Measurements from ENCODE around the gene LETMD1. TPM values are rescaled to one million over a fixed set of nuclear protein-coding genes. Genes with fewer than 3 reads are reported as not detected.
A peak's percentile ranks its signal among the peaks of the same experiment; 100 is the strongest.

Gene LETMD1
- total RNA-seq, 1 donor from 2014 or later: 17.0 TPM

- intact Hi-C loops (cut with DNase I): no loop called here
- ATAC-seq (no peak), DNase-seq (ENCODE audit: missing footprints) (no peak)
These were observed 24.3 kb upstream of the LETMD1 start for GRCh38 chr12:51023625-51024382.

DNA sequence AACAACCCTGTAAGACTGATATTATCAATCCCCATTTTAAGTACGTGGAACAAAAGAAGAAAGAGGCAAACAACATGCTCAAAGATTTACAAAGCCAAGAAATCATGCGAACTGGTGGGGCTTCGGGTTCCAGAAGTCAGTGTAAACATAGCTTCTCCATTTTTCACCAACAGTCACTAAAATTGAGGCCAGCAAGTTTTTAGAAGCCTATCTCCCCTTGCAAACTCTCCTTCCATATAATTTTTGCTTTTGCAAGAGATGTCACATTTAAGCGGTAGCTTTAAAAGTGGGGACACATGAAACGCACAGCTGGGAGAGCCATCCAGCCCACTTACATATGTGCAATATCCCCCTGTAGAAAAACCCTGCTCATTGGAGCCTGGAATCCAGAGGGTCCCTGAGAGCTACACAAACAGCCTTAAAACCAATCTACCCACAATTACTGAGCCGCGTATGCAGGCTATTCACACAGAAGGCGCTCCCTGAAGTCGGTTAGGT, 22.7 kb upstream of the LETMD1 start:
- ATAC-seq (no peak), DNase-seq (ENCODE audit: missing footprints) (no peak)
- intact Hi-C loops (cut with DNase I): no loop called here

DNA sequence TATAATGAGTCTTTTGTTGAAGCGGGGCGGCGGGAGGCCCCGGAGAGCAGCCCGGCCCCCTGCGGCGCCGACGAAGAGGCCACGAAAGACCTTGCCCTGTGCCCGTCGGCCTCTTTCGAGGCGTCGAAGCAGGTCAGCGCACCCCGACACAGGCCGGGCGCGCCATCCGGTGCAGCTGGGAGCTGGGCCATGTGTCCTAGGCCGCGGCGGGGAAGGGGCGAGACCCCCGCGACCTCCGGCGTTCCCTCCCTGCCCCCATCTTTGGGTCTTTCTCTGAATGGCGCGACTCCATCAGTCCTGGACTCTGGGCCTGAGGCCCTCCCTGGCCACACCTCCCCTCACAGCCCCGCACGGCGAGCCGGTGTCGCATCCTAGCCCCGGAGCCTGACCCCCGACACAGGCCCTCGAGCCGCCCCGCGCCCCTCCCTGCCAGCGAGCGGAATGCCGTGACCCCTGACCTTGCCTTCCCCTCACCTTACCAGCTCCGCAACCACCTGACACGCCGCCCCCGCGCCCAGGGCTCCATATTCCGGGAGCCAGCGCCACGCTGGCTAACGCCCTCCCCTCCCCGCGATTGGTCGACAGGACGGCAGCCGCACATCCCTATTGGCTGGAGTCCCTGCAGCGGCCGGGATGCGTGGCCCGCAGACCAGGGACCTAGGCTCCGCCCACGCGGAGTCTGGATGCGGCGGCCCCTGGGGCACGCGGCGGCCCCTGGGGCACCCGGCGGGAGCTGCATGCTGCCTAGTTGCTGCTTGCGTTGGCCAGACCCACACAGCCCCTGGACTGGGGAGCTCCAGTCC, 22.1 kb upstream of the LETMD1 start, which contains the start of gene SLC11A2:
Gene SLC11A2, minus strand, starts transcription at position 549 of the 803 bp plus-strand sequence. CDS start 15,656 bp downstream, outside the sequence.
- DNase-seq (ENCODE audit: missing footprints) (peak; percentile 97), ATAC-seq (peak; percentile 98)
- intact Hi-C loops (cut with DNase I): no loop called here

GRCh38 chr12:51027342-51027835, 20.7 kb upstream of the LETMD1 start:
- DNase-seq (ENCODE audit: missing footprints) (no peak), ATAC-seq (no peak)
- intact Hi-C loops (cut with DNase I): no loop called here

DNA sequence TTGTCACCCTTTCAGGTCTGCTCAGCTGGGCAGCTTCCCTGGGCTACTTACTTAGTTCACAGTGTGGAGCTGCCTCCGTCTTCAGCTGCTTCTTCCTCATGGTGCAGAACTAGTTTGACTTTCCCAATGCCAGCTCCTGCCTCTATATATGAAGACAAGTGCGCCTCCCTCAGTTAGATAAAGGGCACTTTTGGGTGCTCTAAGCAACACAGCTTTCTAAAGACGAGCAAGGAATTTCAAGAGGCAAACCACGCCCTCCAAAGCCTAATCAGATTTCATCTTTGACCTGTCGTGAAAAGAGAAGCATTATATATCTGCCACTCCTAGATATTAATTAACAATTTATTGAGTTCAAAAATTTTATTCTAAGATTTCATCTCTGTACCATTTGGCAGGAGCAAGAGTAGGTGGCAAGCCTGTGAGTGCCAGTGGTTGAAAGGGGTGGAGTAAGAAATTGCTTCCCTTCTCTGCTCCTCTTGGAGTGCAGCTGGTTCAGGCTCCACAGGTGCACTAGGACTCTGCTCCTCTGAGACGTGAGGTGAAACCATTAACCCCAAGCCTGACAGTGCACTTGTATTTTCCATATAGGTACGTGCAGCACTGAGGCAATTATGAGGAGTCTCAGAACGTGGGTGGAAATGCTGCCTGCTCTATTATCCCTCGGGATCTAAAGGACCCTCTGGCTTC, 19.9 kb upstream of the LETMD1 start:
- DNase-seq (ENCODE audit: missing footprints): no peak
- intact Hi-C loops (cut with DNase I): no loop called here
- no peak for ATAC-seq

GRCh38 chr12:51028813-51029150, 19.3 kb upstream of the LETMD1 start:
- ATAC-seq (no peak), DNase-seq (ENCODE audit: missing footprints) (no peak)
- intact Hi-C loops (cut with DNase I): no loop called here

- intact Hi-C loops (cut with DNase I): no loop called here
- DNase-seq (ENCODE audit: missing footprints): no peak
- no peak for ATAC-seq
These were observed 15.1 kb upstream of the LETMD1 start for GRCh38 chr12:51033048-51033447.

DNA sequence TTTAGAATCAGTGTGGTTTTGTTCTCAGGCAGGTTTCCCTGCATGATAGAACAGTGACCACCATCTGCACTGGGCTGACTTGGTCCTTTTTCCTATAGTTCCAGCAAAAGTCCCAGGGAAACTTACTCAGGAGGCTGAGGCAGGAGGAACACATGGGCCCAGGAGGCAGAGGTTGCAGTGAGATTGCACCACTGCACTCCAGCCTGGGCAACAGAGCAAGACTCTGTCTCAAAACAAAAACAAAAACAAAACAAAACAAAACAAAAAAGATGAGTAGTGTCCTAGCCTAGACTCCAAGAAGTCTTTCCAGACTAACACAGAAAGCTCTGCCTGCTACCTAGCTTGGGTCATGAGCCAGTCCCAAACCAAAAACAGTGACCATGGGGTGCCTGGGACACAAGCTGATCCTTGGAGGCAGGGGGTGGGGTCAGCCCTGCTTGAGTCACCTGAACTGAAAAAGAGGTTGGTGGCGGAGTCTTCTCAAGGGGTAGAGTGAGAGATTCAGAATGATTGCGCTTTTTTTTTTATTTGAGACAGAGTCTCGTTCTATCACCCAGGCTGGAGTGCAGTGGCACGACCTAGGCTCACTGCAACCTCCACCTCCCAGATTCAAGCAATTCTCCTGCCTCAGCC, 14.6 kb upstream of the LETMD1 start:
- DNase-seq (ENCODE audit: missing footprints): no peak
- no peak for ATAC-seq
- intact Hi-C loops (cut with DNase I): no loop called here

- intact Hi-C loops (cut with DNase I): no loop called here
- DNase-seq (ENCODE audit: missing footprints) (no peak), ATAC-seq (no peak)
These were observed 11.8 kb upstream of the LETMD1 start for GRCh38 chr12:51036279-51036678.

DNA sequence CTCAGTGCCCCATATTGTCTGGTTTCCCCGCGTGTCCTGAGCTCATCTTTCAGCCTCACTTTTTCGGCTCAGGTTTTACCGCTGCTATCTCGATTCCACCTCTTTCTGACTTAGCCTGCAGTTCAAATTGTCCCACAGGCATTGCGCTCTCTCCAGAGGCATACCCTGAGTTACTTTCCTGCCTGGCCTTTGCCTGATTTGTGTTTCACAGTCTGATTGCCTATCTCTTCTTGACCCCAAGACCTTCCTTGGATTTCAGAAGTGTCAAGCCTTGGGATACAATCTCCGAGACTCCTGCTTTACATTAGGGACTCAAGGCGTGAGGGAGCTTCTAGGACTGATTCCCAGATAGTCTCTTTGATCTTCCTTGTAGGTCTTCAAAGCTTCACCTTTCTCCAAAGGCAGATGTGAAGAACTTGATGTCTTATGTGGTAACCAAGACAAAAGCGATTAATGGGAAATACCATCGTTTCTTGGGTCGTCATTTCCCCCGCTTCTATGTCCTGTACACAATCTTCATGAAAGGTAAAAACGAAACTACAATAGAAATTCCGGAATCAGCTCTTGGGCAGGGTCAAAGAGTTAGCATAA, 629 bp downstream of the LETMD1 start:
- ATAC-seq (no peak), DNase-seq (ENCODE audit: missing footprints) (no peak)

DNA sequence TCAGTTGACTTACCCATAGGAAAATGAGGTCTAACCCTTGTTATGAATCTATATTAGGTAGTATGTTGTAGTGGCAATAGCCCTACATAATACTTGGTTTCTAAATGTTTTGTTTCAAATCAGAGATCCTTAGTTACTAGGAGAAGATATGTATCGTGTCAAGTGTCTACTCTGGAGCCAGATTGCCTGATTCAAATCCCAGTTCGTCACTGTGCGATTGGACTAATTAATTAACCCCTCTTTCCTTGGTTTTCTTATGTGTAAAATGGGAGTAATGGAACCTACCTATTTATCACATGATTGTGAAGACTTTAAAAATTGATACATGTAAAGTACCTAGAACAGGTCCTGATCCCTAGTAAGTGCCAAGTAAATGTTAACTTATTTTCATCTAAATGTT, 1.4 kb downstream of the LETMD1 start:
- DNase-seq (ENCODE audit: missing footprints): no peak
- intact Hi-C loops (cut with DNase I): loop anchor here (2.0 to 10.0 kb wide), 3 partner anchors 33 to 905 kb away; partner anchors contain the start of genes ACVR1B, CSRNP2 and DAZAP2
- no peak for ATAC-seq

More for the DNA sequence above, 629 bp downstream of the LETMD1 start:
- intact Hi-C loops (cut with DNase I): loop anchor here (1.0 to 10.0 kb wide), 4 partner anchors 34 to 906 kb away; partner anchors contain the start of genes ACVR1B, CSRNP2 and DAZAP2

DNA sequence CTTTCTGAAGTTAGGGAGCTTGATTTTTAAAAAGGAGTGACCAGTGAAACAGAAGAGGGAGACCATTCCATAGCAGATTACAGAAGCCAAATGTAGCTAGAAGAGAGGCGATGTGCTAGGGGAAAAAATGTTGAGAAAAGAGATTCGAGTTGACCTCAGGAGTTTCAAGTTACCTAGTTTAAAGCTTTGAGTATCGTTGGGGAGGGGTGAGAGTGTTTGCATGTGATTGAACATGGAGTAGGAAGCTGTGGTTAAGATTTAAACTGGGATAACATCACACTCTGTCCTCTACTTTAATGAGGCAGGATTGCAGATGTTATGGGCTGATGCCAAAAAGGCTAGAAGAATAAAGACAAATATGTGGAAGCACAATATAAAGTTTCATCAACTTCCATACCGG, 3.7 kb downstream of the LETMD1 start:
- intact Hi-C loops (cut with DNase I): no loop called here
- no peak for ATAC-seq

GRCh38 chr12:51055060-51055459, 6.9 kb downstream of the LETMD1 start:
- ATAC-seq (no peak), DNase-seq (ENCODE audit: missing footprints) (no peak)
- intact Hi-C loops (cut with DNase I): no loop called here

More for the DNA sequence above, 3.7 kb downstream of the LETMD1 start:
- DNase-seq (ENCODE audit: missing footprints): no peak

DNA sequence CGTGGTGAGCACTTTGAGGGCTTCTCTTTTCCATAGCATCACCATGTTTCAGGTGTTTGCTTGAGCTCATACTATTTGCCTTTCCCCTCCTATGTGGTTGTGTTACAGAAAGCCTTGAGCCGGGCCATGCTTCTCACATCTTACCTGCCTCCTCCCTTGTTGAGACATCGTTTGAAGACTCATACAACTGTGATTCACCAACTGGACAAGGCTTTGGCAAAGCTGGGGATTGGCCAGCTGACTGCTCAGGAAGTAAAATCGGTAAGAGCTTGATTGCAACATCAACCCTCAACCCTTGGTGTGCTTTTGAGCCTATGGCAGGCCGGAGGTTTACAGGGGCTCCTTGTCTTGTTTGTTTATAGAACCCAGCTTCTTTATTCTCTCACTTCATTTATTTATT, 8.1 kb downstream of the LETMD1 start:
- DNase-seq (ENCODE audit: missing footprints) (no peak), ATAC-seq (no peak)
- intact Hi-C loops (cut with DNase I): no loop called here

DNA sequence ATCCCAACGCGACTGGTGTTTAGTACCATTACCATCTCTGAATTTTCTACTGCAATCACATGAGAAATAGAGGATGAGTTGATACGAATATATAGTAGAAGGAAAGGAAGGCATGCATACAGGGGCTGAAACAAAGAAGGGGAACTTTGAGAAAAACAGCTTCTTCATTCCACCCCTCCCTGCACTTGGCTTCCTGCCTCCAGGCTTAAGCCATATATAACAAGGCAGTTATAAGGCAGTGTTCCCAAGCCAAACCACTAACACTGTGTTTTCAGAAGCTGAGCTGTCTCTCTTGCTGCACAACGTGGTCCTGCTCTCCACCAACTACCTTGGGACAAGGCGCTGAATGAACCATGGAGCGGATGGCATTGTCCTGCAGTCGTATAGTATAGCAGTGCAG, 11.0 kb downstream of the LETMD1 start:
- ATAC-seq (peak; percentile 4), DNase-seq (ENCODE audit: missing footprints) (no peak)
- intact Hi-C loops (cut with DNase I): no loop called here

DNA sequence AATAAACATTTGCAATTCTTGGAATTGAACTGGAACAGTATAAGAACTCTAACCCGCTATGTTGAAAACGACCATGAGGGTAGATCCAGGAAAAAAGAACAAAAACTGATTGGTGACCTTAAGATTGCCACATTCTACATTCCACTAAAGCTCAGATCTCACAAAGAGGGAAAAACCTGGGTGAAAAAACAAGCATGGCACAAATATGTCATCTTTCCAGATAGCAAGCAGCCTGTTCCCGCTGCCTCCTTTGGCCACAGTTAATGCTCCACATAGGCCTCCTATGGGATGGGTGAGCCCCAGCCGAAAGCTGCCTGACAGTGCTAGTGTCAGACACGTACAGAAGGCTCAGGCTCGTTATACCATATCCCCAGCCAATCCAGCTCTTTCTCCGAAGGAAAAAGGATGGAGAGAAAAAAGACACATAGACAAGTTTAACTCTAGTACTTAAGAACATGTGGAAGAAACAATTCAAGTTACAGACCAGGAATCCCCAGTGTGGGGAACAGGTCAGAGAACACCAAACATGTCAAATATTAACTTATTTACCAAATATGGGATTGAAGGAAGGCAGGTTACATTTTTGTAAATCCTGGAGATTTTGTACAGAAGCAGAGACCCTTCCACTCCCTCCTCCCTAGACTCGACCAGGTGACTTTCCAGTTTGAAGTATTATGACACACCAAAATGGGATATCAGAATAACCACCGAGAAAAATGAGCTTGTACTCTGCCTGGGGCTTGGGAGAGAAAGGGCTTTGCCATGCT, 14.7 kb downstream of the LETMD1 start:
- DNase-seq (ENCODE audit: missing footprints) (no peak), ATAC-seq (no peak)
- intact Hi-C loops (cut with DNase I): no loop called here

DNA sequence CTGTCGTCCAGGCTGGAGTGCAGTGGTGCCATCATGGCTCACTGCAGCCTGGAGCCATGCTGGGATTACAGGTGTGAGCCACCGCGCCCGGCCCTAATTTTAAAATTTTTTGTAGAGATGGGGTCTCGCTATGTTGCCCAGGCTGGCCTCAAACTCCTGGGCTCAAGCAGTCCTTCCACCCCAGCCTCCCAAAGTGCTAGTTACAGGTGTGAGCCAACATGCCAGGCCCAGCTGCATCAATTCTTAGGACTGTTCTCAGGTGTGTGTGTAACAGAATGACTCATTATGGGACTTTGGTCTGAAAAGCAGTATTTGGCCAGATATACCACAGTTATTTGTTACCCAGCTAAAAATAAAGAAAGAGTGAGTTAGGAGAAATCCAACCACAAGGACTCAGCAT, 17.4 kb downstream of the LETMD1 start:
- no peak for ATAC-seq
- intact Hi-C loops (cut with DNase I): no loop called here
- no peak for DNase-seq (ENCODE audit: missing footprints)

DNA sequence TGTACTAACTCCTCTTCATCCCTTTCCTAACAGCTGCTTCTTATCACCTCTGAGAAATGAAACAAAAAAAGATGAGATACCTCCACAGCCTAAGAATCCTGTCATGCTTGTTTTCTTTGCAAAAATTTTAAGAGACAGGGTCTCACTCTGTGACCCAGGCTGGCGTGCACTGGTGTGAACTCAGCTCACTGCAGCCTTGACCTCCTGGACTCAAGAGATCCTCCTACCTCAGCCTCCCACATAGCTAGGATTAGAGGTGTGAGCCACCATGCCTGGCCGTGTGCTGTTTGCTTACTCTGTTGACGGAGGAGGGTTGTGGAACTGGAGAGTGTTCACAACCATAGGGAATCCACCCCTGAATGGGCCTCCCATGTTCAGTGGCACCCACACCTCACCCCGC, 19.1 kb downstream of the LETMD1 start:
- ATAC-seq (no peak), DNase-seq (ENCODE audit: missing footprints) (no peak)
- intact Hi-C loops (cut with DNase I): no loop called here
